ENCODE results near the gene ERMAP.

Gene ERMAP

DNA sequence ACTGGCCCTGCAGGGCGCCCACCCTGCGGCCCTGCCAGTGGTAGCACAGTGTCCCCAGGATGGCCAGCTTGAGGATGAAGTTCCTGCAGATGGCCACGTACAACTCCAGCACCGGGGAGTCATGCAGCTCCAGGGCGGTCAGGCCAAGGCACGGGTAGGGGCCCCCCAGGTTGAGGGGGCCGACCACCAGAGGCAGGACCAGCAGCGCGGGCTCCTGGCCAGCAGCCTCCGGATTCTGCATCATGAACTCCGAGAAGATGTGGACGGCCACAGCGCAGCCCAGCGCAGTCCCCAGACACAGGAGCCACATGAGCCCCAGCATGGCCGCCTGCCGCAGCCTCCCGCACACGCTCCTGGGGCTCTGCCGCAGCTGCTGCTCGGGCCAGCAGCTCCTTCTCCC is 70.4 kb downstream of the ERMAP start:
- H3K27ac ChIP-seq (replicated peaks): no peak overlapping the region
- no peaks in the 10 kb centered on the region for H3K27me3 ChIP-seq (ENCODE audit: insufficient read depth, poor library complexity, severe bottlenecking)
- no peak overlapping the region for H3K4me3 ChIP-seq (replicated peaks; ENCODE audit: insufficient read depth, low read length)
- TF ChIP-seq, protein P1, sequence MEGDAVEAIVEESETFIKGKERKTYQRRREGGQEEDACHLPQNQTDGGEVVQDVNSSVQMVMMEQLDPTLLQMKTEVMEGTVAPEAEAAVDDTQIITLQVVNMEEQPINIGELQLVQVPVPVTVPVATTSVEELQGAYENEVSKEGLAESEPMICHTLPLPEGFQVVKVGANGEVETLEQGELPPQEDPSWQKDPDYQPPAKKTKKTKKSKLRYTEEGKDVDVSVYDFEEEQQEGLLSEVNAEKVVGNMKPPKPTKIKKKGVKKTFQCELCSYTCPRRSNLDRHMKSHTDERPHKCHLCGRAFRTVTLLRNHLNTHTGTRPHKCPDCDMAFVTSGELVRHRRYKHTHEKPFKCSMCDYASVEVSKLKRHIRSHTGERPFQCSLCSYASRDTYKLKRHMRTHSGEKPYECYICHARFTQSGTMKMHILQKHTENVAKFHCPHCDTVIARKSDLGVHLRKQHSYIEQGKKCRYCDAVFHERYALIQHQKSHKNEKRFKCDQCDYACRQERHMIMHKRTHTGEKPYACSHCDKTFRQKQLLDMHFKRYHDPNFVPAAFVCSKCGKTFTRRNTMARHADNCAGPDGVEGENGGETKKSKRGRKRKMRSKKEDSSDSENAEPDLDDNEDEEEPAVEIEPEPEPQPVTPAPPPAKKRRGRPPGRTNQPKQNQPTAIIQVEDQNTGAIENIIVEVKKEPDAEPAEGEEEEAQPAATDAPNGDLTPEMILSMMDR (IDR thresholded peaks at IDR 0.05; ENCODE audit: insufficient read depth, low read length): no peak
- TF ChIP-seq GABPA (IDR thresholded peaks at IDR 0.05; ENCODE audit: low read depth) (no peak), SPI1 (IDR thresholded peaks at IDR 0.05; ENCODE audit: borderline replicate concordance, low read depth) (no peak), POLR2AphosphoS5 (IDR thresholded peaks at IDR 0.05; ENCODE audit: low read depth) (no peak)
- TF ChIP-seq, protein P2, sequence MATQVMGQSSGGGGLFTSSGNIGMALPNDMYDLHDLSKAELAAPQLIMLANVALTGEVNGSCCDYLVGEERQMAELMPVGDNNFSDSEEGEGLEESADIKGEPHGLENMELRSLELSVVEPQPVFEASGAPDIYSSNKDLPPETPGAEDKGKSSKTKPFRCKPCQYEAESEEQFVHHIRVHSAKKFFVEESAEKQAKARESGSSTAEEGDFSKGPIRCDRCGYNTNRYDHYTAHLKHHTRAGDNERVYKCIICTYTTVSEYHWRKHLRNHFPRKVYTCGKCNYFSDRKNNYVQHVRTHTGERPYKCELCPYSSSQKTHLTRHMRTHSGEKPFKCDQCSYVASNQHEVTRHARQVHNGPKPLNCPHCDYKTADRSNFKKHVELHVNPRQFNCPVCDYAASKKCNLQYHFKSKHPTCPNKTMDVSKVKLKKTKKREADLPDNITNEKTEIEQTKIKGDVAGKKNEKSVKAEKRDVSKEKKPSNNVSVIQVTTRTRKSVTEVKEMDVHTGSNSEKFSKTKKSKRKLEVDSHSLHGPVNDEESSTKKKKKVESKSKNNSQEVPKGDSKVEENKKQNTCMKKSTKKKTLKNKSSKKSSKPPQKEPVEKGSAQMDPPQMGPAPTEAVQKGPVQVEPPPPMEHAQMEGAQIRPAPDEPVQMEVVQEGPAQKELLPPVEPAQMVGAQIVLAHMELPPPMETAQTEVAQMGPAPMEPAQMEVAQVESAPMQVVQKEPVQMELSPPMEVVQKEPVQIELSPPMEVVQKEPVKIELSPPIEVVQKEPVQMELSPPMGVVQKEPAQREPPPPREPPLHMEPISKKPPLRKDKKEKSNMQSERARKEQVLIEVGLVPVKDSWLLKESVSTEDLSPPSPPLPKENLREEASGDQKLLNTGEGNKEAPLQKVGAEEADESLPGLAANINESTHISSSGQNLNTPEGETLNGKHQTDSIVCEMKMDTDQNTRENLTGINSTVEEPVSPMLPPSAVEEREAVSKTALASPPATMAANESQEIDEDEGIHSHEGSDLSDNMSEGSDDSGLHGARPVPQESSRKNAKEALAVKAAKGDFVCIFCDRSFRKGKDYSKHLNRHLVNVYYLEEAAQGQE (IDR thresholded peaks at IDR 0.05; ENCODE audit: insufficient replicate concordance, low read depth): no peak
- no peak for DNase-seq (ENCODE audit: low read depth in 1 of 2, low spot score in 1 of 2)

DNA sequence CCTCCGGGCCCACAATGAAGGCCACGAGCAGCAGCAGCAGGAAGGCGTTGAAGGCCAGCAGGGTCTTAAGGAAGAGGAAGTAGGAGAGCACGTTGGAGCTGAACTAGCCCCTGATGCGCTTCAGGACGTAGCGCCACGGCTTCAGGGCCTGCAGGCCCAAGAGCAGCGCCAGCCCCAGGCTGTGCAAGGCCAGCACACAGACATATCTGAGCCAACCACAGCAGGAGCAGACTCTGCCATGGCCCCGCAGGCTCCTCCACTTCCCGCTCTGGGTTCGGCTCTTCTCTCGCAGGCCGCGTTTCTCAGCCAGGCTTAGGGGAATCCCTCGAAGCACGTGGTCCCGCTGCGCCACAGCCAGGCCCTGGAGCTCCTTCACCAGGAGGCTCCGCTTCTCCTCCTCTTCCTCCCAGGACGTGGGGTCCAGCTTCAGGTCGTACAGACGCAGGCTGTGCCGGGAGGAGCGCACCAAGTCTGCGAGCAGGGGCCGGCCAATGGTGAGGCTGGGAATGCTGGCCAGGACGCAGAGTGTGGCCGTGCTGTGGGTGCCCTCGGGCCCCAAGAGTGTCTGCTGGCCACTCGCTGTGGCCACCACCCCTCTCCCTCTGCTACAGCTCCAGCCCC is 71.2 kb downstream of the ERMAP start:
- Histone ChIP-seq H3K4me3 (replicated peaks; ENCODE audit: insufficient read depth, low read length) (no peak overlapping the region), H3K27me3 (ENCODE audit: insufficient read depth, poor library complexity, severe bottlenecking) (no peaks in the 10 kb centered on the region), H3K27ac (replicated peaks) (no peak overlapping the region)
- no peak for DNase-seq (ENCODE audit: low read depth in 1 of 2, low spot score in 1 of 2)
- TF ChIP-seq SPI1 (IDR thresholded peaks at IDR 0.05; ENCODE audit: borderline replicate concordance, low read depth) (no peak), GABPA (IDR thresholded peaks at IDR 0.05; ENCODE audit: low read depth) (no peak), POLR2AphosphoS5 (IDR thresholded peaks at IDR 0.05; ENCODE audit: low read depth) (no peak)
- TF ChIP-seq, protein P1 (IDR thresholded peaks at IDR 0.05; ENCODE audit: insufficient read depth, low read length): no peak
- TF ChIP-seq, protein P2 (IDR thresholded peaks at IDR 0.05; ENCODE audit: insufficient replicate concordance, low read depth): no peak

DNA sequence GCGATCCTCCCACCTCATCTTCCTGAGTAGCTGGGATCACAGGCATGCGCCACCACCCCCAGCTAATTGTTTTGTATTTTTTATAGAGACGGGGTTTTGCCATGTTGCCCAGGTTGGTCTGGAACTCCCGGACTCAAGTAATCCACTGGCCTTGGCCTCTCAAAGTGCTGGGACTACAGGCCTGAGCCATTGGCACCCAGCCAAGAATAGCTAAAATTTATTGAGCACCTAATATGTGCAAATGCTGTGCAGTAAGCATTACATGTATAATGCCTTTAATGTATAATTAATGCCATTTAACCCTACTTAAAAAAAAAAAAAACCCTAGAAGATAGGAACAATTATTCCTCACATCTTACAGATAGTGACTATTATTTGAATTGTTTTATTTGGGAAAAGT is 72.3 kb downstream of the ERMAP start:
- H3K27ac ChIP-seq (replicated peaks): no peak overlapping the region
- no peak overlapping the region for H3K4me3 ChIP-seq (replicated peaks; ENCODE audit: insufficient read depth, low read length)
- no peaks in the 10 kb centered on the region for H3K27me3 ChIP-seq (ENCODE audit: insufficient read depth, poor library complexity, severe bottlenecking)
- TF ChIP-seq, protein P1 (IDR thresholded peaks at IDR 0.05; ENCODE audit: insufficient read depth, low read length): no peak
- TF ChIP-seq SPI1 (IDR thresholded peaks at IDR 0.05; ENCODE audit: borderline replicate concordance, low read depth) (no peak), GABPA (IDR thresholded peaks at IDR 0.05; ENCODE audit: low read depth) (no peak), POLR2AphosphoS5 (IDR thresholded peaks at IDR 0.05; ENCODE audit: low read depth) (no peak)
- TF ChIP-seq, protein P2 (IDR thresholded peaks at IDR 0.05; ENCODE audit: insufficient replicate concordance, low read depth): no peak
- no peak for DNase-seq (ENCODE audit: low read depth in 1 of 2, low spot score in 1 of 2)

Measured in HL-60 (cell line).